Glomerular visceral epithelial cell (primary cell): ENCODE data around the gene GMPR.

ENCODE experiments used
- DNase-seq: peaks from one replicate; pipeline ENCODE4 v3.0.0-alpha.2; 2016; ENCODE audit errors: extremely low spot score

GMPR gene

GRCh38 chr6:16301511-16301910 lies 63.1 kb downstream of the GMPR start:
- DNase-seq: no peak

GRCh38 chr6:16302721-16303552 lies 64.5 kb downstream of the GMPR start:
- DNase-seq: no peak

GRCh38 chr6:16305246-16305725 lies 66.9 kb downstream of the GMPR start:
- DNase-seq: no peak

- DNase-seq: no peak
Measured at GRCh38 chr6:16305788-16306187, 67.4 kb downstream of the GMPR start.

GRCh38 chr6:16306334-16306733 lies 67.9 kb downstream of the GMPR start:
- no peak for DNase-seq

GRCh38 chr6:16311763-16312162 lies 73.4 kb downstream of the GMPR start:
- no peak for DNase-seq

GRCh38 chr6:16313732-16314131 lies 75.3 kb downstream of the GMPR start:
- DNase-seq: no peak

- DNase-seq: no peak
Measured at GRCh38 chr6:16314296-16314695, 75.9 kb downstream of the GMPR start.

GRCh38 chr6:16316741-16317251 lies 78.4 kb downstream of the GMPR start:
- peak; percentile 68 for DNase-seq

GRCh38 chr6:16318538-16318937 lies 80.2 kb downstream of the GMPR start:
- peak; percentile 62 for DNase-seq

- no peak for DNase-seq
Measured at GRCh38 chr6:16318953-16319720, 80.8 kb downstream of the GMPR start.

GRCh38 chr6:16319813-16320532 lies 81.6 kb downstream of the GMPR start:
- peak; percentile 84 for DNase-seq

- no peak for DNase-seq
Measured at GRCh38 chr6:16320533-16321340, 82.3 kb downstream of the GMPR start.

- no peak for DNase-seq
Measured at GRCh38 chr6:16321341-16321710, 82.9 kb downstream of the GMPR start.

- DNase-seq: no peak
Measured at GRCh38 chr6:16321826-16322225, 83.4 kb downstream of the GMPR start.

- peak; percentile 85 for DNase-seq
Measured at GRCh38 chr6:16322666-16323312, 84.4 kb downstream of the GMPR start.

- no peak for DNase-seq
Measured at GRCh38 chr6:16324184-16324583, 85.8 kb downstream of the GMPR start.

GRCh38 chr6:16324606-16325225 lies 86.3 kb downstream of the GMPR start:
- peak; percentile 47 for DNase-seq

GRCh38 chr6:16326531-16326930 lies 88.1 kb downstream of the GMPR start:
- DNase-seq: no peak
